GM08714 (cell line): ENCODE results near the gene PABPN1L.

Experiments used
- H3K4me3 ChIP-seq: fragments of 200-500 bp; sonication (Bioruptor generic); 2 replicates; pipeline ENCODE4 v1.5.1; 2014; ENCODE audit warnings: mild to moderate bottlenecking, low read length, inconsistent platforms
- ZNF274 ChIP-seq: IDR thresholded peaks from 2 replicates; pipeline ENCODE4 v1.6.1; 2012; ENCODE audit warnings: mild to moderate bottlenecking, low read depth, low read length

PABPN1L gene

GRCh38 chr16:88871730-88872416 is 5.4 kb upstream of the PABPN1L start:
- no peak overlapping the region for H3K4me3 ChIP-seq

GRCh38 chr16:88871349-88871702 is 4.9 kb upstream of the PABPN1L start:
- no peak for TF ChIP-seq ZNF274
- H3K4me3 ChIP-seq, result no peak overlapping the region

More at GRCh38 chr16:88871730-88872416, 5.4 kb upstream of the PABPN1L start:
- no peak for TF ChIP-seq ZNF274

- H3K4me3 ChIP-seq, result no peak overlapping the region
- TF ChIP-seq ZNF274, result no peak
Observed at GRCh38 chr16:88870608-88871348, 4.3 kb upstream of the PABPN1L start.

- no peak overlapping the region for H3K4me3 ChIP-seq
- TF ChIP-seq ZNF274, result no peak
Observed at GRCh38 chr16:88869673-88869980, 3.2 kb upstream of the PABPN1L start.

- TF ChIP-seq ZNF274, result no peak
- H3K4me3 ChIP-seq, result no peak overlapping the region
Observed at GRCh38 chr16:88868974-88869672, 2.7 kb upstream of the PABPN1L start.

- no peak overlapping the region for H3K4me3 ChIP-seq
- TF ChIP-seq ZNF274, result no peak
Observed at GRCh38 chr16:88867581-88868246, 1.3 kb upstream of the PABPN1L start.

GRCh38 chr16:88865742-88866141 is 718 bp downstream of the PABPN1L start:
- H3K4me3 ChIP-seq, result no peak overlapping the region
- no peak for TF ChIP-seq ZNF274

- TF ChIP-seq ZNF274, result no peak
- H3K4me3 ChIP-seq, result no peak overlapping the region
Observed at GRCh38 chr16:88865310-88865709, 1.1 kb downstream of the PABPN1L start.

- TF ChIP-seq ZNF274, result no peak
- H3K4me3 ChIP-seq, result no peak overlapping the region
Observed at GRCh38 chr16:88864521-88864920, 1.9 kb downstream of the PABPN1L start.

- H3K4me3 ChIP-seq, result no peak overlapping the region
- no peak for TF ChIP-seq ZNF274
Observed at GRCh38 chr16:88864099-88864498, 2.4 kb downstream of the PABPN1L start.

- TF ChIP-seq ZNF274, result no peak
- no peak overlapping the region for H3K4me3 ChIP-seq
Observed at GRCh38 chr16:88863426-88863825, 3.0 kb downstream of the PABPN1L start.

GRCh38 chr16:88862968-88863367 is 3.5 kb downstream of the PABPN1L start:
- no peak overlapping the region for H3K4me3 ChIP-seq
- TF ChIP-seq ZNF274, result no peak

- H3K4me3 ChIP-seq, result no peak overlapping the region
- no peak for TF ChIP-seq ZNF274
Observed at GRCh38 chr16:88861359-88861758, 5.1 kb downstream of the PABPN1L start.

GRCh38 chr16:88859381-88860091 is 6.9 kb downstream of the PABPN1L start:
- TF ChIP-seq ZNF274, result no peak
- no peak overlapping the region for H3K4me3 ChIP-seq
